SK-MEL-5 (cell line): Measurements from ENCODE around the gene METAP1D. TPM values are rescaled to one million over a fixed set of nuclear protein-coding genes. Genes with fewer than 3 reads are reported as not detected.
"Not testable (repeated sequence)": the region's sequence is repeated elsewhere in the genome, so short reads cannot be mapped to it uniquely, and the experiment has no call there.

Experiments used
- DNase-seq: peaks from one replicate; pipeline ENCODE4 v3.0.0-alpha.2; 2016; ENCODE audit warnings: low read depth, low spot score
- in situ Hi-C: cut with HindIII; loops from 2 replicates; pipeline ENCODE4 v1.10.0; 2016; ENCODE audit warnings: low sequenced_read_pairs, high pct_unique_total_duplicates, low pct_unique_long_range_greater_than_20kb
- total RNA-seq: library from RNA; depleted of rRNA; stranded (reverse); fragments of >200 nt; shearing (Covaris generic); gene quantifications from 2 replicates; pipeline ENCODE4 v1.2.3, GENCODE V29; 2014

METAP1D gene
- total RNA-seq, 1 experiment from 2014 or later, result 10.8 TPM

DNA sequence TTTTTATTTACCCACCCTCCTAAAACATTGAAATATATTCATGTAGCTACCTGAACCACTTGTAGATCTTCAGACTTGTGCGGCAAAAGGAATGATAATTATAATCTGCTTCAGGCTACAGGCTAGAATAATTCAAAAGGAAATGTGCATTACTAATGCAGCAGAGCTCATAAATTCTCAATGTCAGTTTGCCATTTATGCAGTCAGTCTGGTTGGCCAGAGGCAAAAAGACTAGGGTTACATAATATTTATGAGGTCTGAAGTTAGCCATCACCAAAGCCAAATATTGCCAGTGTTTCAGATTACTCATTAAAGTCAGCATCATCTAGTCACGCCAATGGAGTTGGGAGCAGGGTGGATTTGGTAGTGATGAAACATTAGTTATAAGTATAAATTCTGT is 38.9 kb downstream of the METAP1D start:
- in situ Hi-C loops, result no loop called here
- DNase-seq, result peak; percentile 33

DNA sequence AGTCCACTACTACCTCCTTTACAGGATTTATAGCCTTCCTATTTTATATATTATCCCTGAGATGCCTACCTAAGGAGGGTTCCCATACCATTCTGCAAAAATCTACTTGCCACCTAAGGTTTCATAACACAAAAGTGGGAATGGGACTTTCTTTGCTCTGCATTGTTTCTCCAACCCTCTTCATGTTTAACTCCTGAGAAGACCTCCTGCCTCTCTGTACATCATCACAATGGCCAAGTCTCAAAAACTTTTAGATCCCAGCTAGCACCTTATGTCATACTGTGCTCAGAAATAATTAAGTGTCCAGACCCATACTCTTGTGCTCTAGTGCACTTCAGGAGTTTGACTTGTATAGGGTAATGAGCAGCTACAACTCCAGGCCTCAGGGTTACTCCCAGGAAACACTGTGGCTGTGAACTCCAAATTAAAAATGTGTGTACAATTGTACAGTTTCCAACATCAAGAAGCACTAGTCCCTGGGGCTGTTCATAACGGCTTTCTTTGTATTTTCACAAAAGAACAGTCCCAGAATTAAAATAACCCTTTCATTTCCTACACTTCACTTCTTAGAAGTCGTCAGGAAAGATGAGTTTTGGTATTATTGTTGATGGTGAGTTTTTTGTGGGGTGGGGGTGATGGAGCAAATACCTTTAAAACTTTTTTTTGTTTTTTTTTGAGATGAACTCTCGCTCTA is 39.4 kb downstream of the METAP1D start:
- in situ Hi-C loops, result no loop called here
- no peak for DNase-seq

DNA sequence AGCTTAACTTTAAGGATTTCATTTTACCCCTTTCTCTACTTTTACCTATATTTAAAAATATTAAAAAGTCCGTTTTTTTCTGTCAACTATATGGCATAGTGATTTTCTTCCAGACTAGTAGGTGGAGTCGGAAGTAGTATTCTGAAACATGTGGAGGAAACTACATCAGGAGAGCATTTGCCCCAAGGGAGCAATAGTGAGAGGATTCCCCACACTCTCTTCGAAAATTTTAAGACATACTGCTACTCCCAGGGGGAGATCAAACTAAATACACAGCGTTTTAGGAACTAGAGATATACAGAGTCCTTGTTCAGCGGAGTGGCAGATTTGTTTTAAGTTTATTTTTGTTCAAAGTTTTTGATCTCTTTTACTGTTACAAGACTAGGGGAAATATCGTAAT is 40.6 kb downstream of the METAP1D start:
- DNase-seq, result no peak
- in situ Hi-C loops, result no loop called here

DNA sequence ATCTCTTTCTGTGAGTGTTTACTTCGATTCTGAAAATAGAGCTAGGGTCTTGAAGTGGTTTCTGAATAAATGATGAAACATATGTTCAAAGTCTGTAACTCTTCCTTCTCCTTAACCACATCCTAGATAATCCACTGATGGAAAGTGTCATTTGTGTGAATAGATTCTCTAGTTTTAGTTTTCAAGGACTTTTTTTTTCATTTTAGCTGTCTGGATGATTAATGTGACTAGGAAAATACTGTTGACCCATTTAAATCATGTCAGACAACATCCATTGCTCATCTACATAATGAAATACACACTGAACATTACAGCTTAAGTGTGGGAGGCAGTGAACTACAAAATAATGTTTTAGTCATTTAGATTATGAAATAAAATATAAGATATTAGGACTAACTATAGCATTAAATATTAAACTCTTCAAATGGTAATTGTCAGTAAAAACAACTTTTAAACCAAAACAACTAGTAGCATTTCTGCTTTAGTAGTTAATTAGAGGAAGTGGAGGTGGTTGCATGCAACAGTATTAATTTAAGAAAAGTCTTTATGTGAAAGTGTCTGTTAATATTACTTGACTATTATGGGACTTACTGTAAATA is 46.4 kb downstream of the METAP1D start:
- peak; percentile 33 for DNase-seq
- in situ Hi-C loops, result no loop called here

DNA sequence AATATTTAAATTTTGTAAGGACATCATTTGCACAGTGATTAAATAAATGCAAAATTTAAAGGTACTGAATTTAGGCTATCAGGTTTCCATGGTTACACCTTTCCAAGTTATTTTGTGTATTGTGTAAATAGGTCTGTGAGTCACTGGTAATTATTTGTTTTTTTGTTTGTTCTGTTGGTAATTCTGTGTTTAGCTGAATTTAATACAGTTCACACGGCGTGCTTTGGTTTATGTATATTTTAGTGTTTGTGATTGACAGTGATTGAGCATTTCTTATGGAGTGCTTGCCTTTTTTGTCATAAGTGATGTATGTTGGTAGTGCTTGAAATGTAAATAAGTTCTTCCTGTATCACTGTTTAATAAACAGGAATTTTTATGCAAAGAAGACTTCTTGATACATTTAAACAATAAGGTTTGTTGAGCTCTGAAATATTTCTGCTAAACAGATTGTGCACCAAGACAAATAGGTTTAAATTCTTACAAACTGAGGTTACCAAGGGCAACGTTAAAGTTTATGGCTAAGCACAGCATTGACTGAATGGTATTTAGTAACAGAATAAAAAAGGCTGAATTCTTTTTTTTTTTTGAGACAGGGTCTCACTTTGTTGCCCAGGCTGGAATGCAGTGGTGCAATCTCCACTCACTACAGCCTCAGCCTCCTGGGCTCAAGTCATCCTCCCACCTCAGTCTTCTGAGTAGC is 47.3 kb downstream of the METAP1D start:
- in situ Hi-C loops, result no loop called here
- no peak for DNase-seq

DNA sequence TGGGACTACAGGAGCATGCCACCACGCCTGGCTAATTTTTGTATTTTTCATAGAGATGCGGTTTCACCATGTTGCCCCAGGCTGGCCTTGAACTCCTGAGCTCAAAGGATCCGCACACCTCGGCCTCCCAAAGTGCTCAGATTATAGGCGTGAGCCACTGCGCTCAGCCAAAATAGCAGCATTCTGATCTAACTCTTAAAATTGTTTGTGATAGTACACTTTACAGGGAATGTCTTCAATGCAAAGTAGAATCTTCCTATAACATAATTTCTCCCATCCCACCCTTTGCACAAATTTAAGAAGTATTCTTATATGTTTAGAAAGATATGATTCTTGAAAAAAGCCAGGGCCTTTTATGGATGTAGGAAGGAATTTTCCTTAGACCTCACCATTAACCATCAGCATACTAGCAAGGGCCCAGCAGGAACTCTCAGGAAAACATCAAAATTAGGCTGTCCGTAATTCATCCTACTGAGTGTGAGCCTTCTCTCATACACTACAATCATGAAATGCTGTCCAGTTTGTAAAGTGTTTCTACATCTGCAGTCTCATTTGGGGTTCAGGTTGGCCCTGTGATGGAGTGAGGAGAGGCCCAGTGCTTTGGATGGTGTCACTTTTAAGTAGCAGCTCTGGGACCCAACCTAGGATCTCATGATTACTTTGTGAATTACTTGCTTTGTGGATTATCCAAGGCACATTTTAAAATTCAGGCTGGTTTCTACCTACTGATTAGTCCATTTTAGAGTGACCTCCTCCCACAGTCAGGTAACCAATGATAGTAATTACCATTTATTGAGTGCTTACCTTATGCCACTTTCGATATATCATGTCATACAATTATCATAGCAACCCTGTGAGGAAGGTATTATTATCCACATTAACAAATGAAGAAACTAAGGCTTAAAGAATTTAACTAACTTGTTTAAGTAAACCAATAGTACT is 48.1 kb downstream of the METAP1D start:
- DNase-seq, result no peak
- in situ Hi-C loops, result no loop called here

DNA sequence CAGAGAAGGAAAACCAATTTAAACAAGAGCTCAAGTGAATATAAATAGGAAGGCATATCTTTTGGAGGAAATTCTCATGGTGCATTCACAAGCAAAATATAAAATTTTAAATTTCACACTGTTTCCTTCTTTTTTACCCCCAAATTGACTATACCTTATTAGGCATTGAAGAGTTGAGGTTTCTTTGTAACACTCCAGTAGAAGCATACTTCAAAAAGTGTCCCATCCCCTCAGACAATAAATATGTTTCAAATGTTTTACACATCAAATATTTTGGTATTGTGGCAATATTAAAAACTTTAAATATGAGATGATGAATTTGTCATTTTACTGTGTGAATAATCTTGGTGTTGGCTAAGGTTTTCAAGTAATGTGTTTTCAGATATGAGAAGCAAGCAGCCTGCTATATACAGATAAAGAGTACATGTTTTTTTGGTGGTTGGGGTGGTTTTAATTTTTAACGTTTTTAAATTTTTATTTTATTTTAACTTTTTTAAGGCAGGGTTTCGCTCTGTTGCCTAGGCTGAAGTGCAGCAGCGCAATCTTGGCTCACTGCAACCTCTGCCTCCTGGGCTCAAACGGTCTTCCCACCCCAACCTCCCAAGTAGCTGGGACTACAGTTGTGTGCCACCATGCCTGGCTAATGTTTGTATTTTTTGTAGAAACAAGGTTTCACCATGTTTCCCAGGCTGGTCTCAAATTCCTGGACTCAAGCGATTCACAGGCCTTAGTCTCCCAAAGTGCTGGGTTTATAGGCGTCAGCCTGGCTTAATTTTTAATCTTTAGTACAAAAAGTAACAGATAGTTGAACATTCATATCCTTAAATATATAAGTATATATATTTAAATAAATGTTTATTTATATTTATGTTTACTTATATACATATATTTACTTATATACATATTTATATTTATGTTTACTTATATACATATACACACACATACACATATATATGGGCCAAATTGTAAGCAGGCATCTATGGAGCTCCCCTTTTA is 49.1 kb downstream of the METAP1D start:
- in situ Hi-C loops, result no loop called here

DNA sequence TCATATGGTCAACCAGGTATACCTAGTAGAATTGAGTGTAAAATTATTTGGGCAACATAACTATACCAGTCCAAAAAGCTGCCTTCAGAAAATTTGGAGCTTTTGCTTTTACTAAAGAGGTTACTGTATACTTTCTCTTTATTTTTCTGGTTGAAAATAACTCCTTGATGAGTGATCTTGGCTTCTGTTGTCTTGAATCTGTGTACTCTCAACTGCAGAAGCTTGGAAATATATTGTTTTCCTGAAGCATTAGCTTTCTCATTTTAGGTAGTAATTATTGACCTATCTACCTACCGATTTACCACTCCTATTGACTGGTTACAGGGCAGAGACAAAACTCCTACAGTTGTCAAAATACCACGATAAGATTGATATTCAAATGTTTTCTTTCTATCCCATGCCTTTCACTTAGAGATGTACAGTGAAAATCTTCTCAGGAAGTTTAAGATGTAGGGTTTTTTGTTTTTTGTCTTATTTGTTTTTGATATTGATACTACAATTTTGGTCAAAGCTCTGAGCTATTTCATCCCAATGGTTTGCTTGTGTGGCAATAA is 49.9 kb downstream of the METAP1D start:
- no peak for DNase-seq
- in situ Hi-C loops, result no loop called here

More for the DNA sequence above, 49.1 kb downstream of the METAP1D start:
- DNase-seq, result no peak

DNA sequence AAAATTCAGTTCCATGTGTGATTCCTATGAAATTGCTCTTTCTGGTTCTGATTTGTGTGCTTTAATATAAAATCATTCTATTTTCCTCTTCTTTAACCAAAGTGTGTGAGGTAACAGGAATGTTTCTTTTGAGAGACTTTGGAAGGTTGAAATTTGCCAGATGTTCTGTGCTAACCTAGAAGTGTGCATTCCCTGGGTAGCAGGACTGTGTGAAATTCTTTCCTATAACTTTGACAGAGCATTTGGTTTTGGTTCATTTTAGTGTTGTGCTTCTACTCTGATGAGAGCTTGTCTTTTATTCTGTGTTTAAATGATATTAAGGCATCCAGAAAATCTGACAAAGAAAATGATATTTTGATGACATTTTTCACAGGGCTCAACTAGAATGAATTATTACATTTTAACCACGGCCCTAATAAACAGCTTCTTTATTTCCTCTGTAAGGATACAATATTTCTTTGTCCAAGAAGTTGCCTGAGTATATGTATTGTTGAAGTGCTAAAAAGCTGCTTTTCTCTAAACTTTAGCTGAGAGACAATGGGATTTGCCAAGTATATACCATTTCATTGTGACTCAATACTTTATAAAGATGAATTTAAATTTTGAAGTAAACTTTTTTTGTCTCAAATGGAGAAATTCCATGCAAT is 50.8 kb downstream of the METAP1D start:
- peak; percentile 64 for DNase-seq
- in situ Hi-C loops, result no loop called here

DNA sequence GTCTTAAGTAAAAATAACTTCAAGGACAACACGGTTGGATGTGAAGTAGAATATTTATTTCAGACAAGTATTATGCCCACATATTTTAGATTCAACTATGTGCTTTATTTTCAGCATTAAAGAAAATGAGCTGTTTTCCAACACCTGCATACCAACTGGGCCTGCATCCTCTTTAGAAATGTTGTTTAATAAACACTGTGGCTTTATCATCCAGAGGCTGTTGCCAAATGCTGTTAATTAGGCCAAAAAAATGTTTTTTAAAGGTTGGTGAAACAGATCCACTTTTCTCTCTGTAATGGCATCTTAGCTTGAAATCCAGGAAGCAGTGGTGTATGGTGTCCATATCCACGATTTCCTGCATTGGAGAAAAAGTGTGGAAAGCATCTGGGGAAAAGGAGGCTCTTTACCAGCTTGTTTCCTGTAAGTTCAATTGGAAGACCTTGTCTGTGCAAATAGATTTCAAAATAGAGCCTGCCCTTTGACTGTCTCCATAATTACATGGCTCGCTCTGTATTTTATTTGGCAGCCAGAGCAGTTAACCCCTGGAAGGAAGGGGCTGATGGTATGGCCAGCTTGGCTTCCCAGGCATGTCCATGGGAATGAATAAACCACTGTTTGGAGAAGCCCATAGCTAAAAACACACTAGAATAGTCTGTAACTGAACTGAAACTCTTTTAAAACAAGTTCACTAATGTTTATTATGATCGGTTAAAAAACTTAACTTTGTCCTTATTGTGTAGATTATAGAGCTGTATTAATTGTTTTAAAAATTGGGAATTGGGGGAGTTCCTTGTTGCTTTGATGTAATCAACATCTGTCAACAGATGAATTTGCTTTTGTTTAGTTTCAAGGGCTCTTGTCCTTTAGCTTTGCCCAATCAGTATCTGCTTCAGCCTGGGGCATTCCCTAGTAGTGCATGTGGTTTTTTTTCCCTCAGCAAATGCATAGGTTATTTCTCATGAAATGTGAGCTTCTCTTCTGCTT is 52.5 kb downstream of the METAP1D start:
- in situ Hi-C loops, result no loop called here
- peak; percentile 94 for DNase-seq

DNA sequence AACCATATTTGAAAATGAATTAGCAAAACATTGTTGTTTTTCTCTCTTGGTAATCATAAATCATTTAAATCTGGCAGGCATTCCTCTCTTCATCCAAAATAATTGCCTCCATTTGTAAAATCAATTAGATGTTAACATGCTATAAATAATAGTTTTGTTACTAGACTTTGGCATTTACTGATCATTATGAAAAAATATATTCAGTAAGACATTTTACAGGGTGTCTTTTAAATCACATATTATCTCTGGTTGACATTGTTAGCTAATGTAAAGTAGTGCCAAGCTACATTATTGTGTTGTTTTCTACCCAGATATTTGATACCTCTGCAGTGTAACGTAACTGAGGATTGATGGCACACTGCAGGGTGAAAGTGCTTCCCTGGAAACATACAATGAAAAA is 53.7 kb downstream of the METAP1D start:
- in situ Hi-C loops, result no loop called here
- no peak for DNase-seq

DNA sequence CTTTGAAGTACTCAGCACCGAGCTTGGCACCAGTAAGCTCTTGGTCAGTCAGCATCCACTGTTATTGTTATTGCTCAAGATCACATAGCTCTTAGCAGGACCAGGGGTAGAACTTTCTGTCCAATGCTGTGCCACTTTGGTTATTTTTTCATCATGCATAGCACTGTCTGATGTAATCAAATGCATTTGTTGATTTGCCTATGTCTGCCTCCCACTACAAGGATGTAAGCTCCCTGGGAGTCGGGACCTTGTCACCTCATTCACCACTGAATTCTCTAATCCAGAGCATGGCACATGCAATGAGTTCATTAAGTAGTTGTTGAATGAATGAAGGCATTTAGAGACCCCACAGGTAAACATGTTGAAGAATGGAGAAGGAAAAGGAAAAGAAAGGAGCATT is 56.5 kb downstream of the METAP1D start:
- DNase-seq, result no peak
- in situ Hi-C loops, result no loop called here

DNA sequence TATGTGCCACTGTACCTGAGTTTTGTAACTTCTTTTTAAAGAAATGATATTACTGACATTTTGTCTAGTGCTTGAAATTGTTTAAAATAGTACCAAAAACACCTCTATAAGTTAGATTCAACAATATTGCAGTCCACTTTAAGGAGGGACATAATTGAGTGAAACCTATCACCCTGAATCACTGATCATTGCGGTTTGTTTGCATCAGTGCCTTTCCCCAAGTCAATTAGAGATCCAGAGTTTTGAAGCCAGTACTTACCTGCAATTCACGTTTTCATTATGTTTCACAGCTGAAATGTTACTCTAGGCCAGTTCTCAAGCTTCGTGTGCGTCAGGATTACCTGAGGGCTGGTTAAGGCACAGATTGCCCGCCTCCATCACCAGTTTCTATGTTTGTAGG is 58.9 kb downstream of the METAP1D start:
- in situ Hi-C loops, result no loop called here
- DNase-seq, result no peak

DNA sequence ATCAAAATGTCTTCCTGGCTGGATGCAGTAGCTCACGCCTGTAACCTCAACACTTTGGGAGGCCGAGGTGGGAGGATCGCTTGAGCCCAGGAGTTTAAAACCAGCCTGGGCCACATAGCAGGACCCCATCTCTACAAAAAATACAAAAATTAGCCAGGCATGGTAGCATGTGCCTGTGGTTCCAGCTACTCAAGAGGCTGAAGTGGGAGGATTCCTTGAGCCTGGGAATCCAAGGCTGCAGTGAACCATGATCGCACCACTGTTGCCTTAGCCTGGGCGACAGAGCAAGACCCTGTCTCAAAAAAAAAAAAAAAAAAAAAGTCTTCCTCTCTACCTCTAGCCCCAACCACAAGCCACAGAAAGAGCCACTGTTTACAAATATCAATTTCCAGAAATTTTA is 60.4 kb downstream of the METAP1D start:
- in situ Hi-C loops, DNase-seq: not testable (repeated sequence)

DNA sequence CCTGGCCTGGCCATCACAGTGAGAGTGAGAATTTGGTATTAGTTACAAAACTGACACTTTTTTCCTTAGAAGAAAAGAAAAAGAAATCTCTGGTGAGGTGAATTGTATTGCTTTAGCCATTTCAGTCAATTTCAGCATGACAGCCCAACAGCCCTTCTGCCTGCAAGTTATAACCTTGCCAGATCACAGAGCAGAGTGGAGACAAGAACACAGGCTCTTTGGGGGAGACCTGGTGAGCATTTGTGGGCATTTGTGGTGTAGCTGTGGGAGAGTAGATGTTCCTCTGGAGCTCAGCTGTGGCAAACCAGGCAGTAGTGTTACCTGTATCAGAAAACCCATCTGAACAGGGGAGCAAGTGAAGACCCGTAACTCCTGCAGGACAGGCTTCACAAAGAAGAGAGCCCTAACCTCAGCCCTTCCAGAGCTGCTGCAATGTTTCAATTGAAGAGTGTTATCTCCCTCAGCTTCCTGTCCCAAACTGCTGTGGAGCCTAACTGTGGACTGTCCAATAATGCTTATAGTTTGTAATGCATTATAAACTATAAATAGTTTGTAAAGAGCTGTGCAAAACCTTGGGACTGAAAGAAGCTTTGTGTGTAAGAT is 62.8 kb downstream of the METAP1D start:
- in situ Hi-C loops, result no loop called here
- peak; percentile 66 for DNase-seq
